GM12873 (cell line): Measurements from ENCODE around the gene PLEKHA6.

ENCODE experiments used
- CTCF ChIP-seq: IDR thresholded peaks from 2 replicates; pipeline ENCODE4 v1.5.1; 2012; ENCODE audit warnings: low read depth, mild to moderate bottlenecking, moderate library complexity, low read length, control low read depth; ENCODE audit not compliant: insufficient read depth; ENCODE audit errors: missing control alignments

The PLEKHA6 gene

GRCh38 chr1:204255966-204256365 is 103.8 kb downstream of the PLEKHA6 start:
- TF ChIP-seq CTCF, result no peak

DNA sequence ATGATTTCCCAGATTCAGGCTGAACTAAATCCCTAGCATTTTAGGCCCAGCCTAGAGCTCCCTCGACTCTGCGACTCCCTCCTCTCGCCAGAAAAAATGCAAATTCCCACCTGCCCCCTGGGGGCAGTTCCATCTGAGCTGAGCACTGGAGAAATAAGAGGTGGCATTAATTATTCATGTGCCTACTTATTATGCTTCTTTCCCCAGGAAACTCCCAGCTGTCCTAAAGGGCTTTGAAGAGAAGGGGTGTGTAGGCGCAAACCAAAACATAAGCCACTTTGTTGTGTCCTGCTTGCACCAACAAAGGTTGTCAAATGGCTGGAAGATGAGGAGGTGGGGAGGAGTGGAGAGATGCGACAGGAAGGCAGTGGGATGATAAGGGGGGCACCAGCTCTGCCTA is 104.5 kb downstream of the PLEKHA6 start:
- no peak for TF ChIP-seq CTCF

DNA sequence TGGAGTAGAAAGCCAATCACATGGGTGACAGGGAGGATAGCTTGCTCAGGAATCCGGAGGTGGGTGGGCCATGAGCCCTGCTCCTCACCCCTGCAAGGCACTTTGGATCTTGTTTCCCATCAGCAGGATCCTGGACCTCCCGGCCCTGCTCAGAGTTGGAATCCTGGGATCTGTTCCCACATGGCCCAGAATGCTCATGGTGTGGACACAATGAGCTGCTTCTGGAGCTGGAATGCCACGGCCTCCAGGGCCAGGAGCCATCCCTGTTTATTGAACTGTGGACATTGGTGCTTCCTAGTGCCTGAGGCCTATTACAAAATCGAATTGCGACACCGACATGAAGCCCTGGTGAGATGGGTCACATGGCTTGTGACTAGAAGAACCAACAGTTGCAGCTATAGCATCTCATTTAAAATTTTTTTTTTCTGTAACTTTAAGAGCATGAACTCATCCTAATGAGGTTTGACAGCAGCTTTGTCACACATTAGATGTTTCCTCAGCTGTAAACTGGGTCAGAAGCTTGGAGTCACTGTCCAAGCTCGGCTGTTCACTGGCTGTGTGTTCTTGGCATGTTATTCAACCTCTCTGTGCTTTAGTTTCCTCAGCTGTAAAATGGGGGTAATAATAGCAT is 105.6 kb downstream of the PLEKHA6 start:
- TF ChIP-seq CTCF, result no peak

- TF ChIP-seq CTCF, result no peak
Measured at GRCh38 chr1:204251926-204252689, 107.6 kb downstream of the PLEKHA6 start.

- TF ChIP-seq CTCF, result no peak
Measured at GRCh38 chr1:204251286-204251685, 108.4 kb downstream of the PLEKHA6 start.

GRCh38 chr1:204250428-204251030 is 109.2 kb downstream of the PLEKHA6 start:
- TF ChIP-seq CTCF, result no peak

DNA sequence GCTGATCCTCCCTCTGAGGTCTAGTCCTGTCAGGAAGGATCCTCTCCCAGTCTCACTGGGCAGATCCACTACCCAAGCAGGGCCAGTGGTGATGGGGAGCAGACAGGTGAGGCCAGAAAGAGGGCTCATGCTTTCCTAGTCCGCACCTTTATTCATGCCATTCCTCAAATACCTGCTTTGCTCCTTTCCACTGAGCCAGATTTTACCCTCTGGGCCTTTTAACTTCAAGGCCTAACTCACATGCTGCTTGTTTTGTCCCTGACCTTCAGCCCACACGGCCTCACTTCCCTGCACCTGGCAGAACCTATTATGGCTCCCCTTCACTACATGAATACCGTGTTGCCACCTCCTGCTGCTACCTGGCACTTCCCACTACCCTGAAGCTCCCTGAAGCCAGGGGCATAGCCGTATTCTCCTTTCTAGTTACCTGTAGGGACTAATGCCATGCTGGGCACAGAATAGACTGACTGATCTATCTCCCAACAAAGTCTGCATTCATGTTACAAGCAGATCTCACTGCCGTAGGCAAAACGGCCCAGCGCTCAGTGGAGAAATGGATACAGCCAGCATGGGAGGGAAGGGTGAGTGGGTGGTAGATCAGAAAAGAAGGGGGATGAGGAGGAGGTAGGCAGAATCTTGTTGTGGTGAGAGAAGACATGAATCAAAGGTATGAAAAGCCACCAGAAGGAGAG is 109.8 kb downstream of the PLEKHA6 start:
- TF ChIP-seq CTCF, result no peak
